Naive B cell (primary cell): Measurements from ENCODE around the gene USP22. TPM values are rescaled to one million over a fixed set of nuclear protein-coding genes. Genes with fewer than 3 reads are reported as not detected.
A peak's percentile ranks its signal among the peaks of the same experiment; 100 is the strongest.

ENCODE experiments used
- ATAC-seq, 2 donors: fragments of 150-1000 bp; cut with Tn5 transposase; 2 replicates each; pipeline ENCODE4 v1.10.0; 2021; ENCODE audit warnings: low read depth in 2 of 2, mild to moderate bottlenecking in 2 of 2, moderate library complexity in 2 of 2
- DNase-seq: peaks from one replicate; pipeline ENCODE4 v3.0.0; 2022
- H3K27ac Mint-ChIP-seq, 6 donors: one replicate each; pipeline ENCODE4 v1.8.0; 2020 to 2022; ENCODE audit warnings: mild to moderate bottlenecking in 6 of 6, mixed read lengths in 6 of 6, moderate library complexity in 5 of 6, inconsistent platforms in 2 of 6
- H3K27me3 Mint-ChIP-seq, 3 donors: one replicate each; pipeline ENCODE4 v1.8.0; 2021 to 2022; ENCODE audit warnings: mixed read lengths in 3 of 3, mild to moderate bottlenecking in 1 of 3
- H3K36me3 Mint-ChIP-seq, 2 donors: one replicate each; pipeline ENCODE4 v1.8.0; 2020 to 2022; ENCODE audit warnings: mixed read lengths in 2 of 2, inconsistent platforms in 1 of 2, mild to moderate bottlenecking in 1 of 2
- H3K4me1 Mint-ChIP-seq, 3 donors: one replicate each; pipeline ENCODE4 v1.8.0; 2020 to 2022; ENCODE audit warnings: mixed read lengths in 3 of 3, inconsistent platforms in 1 of 3, mild to moderate bottlenecking in 1 of 3, moderate library complexity in 1 of 3
- H3K4me3 Mint-ChIP-seq, 8 donors: one replicate each; pipeline ENCODE4 v1.8.0; 2020 to 2022; ENCODE audit warnings: mild to moderate bottlenecking in 8 of 8, mixed read lengths in 8 of 8, moderate library complexity in 8 of 8, inconsistent platforms in 2 of 8
- H3K9me3 Mint-ChIP-seq, 7 donors: one replicate each; pipeline ENCODE4 v1.8.0; 2020 to 2022; ENCODE audit warnings: mixed read lengths in 7 of 7, mild to moderate bottlenecking in 5 of 7, inconsistent platforms in 2 of 7, moderate library complexity in 1 of 7
- polyA plus RNA-seq, 6 donors: library from polyadenylated mRNA; unstranded; fragments of 300-500 nt; fragmentation: Illumina TruSeq; gene quantifications; one replicate each; pipeline ENCODE4 v1.2.3, GENCODE V29; 2021; ENCODE audit warnings: low read depth in 6 of 6

The USP22 gene
- polyA plus RNA-seq, 6 donors from 2014 or later, result 16.5 to 53.5 (median 48.4) TPM

GRCh38 chr17:20952183-20952582, 90.6 kb downstream of the USP22 start:
- DNase-seq, result no peak
- Mint-ChIP-seq H3K27me3 (peaks cover 19 to 41% (median 30%) of the 10 kb centered on the region in 3 donors), H3K9me3 (peaks cover 0 to 1% (median 0%) of the 10 kb centered on the region in 7 donors), H3K4me1 (no peaks in the 10 kb centered on the region), H3K27ac (peak overlapping the region in 1 of 6 donors; percentile 13), H3K36me3 (peaks cover 0 to 6% of the 10 kb centered on the region in 2 donors), H3K4me3 (no peak overlapping the region)
- no peak for ATAC-seq

Other genes with a start within 250 kb of the USP22 start
- 10 to 100 TPM in 2 of 6 donors, 1 to 10 TPM in 4; 3.9 to 11.7 (median 8.7) TPM for gene DHRS7B, start 84.0 kb upstream of the USP22 start, polyA plus RNA-seq
- 10 to 100 TPM; 39.7 to 54.3 (median 42.7) TPM for gene TMEM11, start 171.2 kb upstream of the USP22 start, polyA plus RNA-seq
- 1 to 10 TPM in 3 of 6 donors, under 1 TPM in 2, not detected in 1; 0.52 to 2.2 (median 1.2) TPM for gene NATD1, start 210.4 kb upstream of the USP22 start, polyA plus RNA-seq
- 100 to 1,000 TPM in 2 of 6 donors, 10 to 100 TPM in 4; 93.2 to 151 (median 99.7) TPM for gene MAP2K3, start 241.7 kb upstream of the USP22 start, polyA plus RNA-seq